DMS 273 (cell line): ENCODE data around the gene LRMDA.

Experiments
- DNase-seq: peaks from one replicate; lab custom pipeline; 2025; ENCODE audit not compliant: unreplicated experiment; lab: John Stamatoyannopoulos, UW

LRMDA gene

GRCh38 chr10:75852851-75853484 is 421.5 kb downstream of the LRMDA start:
- DNase-seq, result peak; percentile 3

- no peak for DNase-seq
Observed at GRCh38 chr10:75857269-75857846, 425.9 kb downstream of the LRMDA start.

GRCh38 chr10:75857896-75858295 is 426.5 kb downstream of the LRMDA start:
- no peak for DNase-seq

GRCh38 chr10:75858339-75858738 is 426.9 kb downstream of the LRMDA start:
- no peak for DNase-seq

- DNase-seq, result no peak
Observed at GRCh38 chr10:75859141-75859540, 427.7 kb downstream of the LRMDA start.

GRCh38 chr10:75860009-75860408 is 428.6 kb downstream of the LRMDA start:
- DNase-seq, result no peak

GRCh38 chr10:75861582-75861981 is 430.2 kb downstream of the LRMDA start:
- no peak for DNase-seq

GRCh38 chr10:75862935-75863334 is 431.5 kb downstream of the LRMDA start:
- DNase-seq, result no peak

- no peak for DNase-seq
Observed at GRCh38 chr10:75864717-75865116, 433.3 kb downstream of the LRMDA start.

- DNase-seq, result no peak
Observed at GRCh38 chr10:75865413-75866299, 434.2 kb downstream of the LRMDA start.

- no peak for DNase-seq
Observed at GRCh38 chr10:75866300-75866625, 434.8 kb downstream of the LRMDA start.

GRCh38 chr10:75866731-75867130 is 435.3 kb downstream of the LRMDA start:
- DNase-seq, result no peak

- peak; percentile 2 for DNase-seq
Observed at GRCh38 chr10:75868574-75868973, 437.1 kb downstream of the LRMDA start.

- no peak for DNase-seq
Observed at GRCh38 chr10:75870039-75870645, 438.7 kb downstream of the LRMDA start.

- DNase-seq, result no peak
Observed at GRCh38 chr10:75875740-75876139, 444.3 kb downstream of the LRMDA start.

- no peak for DNase-seq
Observed at GRCh38 chr10:75876710-75877109, 445.3 kb downstream of the LRMDA start.

- DNase-seq, result no peak
Observed at GRCh38 chr10:75877877-75878276, 446.5 kb downstream of the LRMDA start.

- no peak for DNase-seq
Observed at GRCh38 chr10:75878586-75878985, 447.2 kb downstream of the LRMDA start.

- no peak for DNase-seq
Observed at GRCh38 chr10:75880031-75880775, 448.8 kb downstream of the LRMDA start.

GRCh38 chr10:75883081-75884072 is 452.0 kb downstream of the LRMDA start:
- DNase-seq, result no peak
